ENCODE measurements around the gene SACM1L.

The SACM1L gene

GRCh38 chr3:45785605-45786150 is 96.5 kb downstream of the SACM1L start:
- no peak for DNase-seq (ENCODE audit: low read depth in 2 of 2)

- no peak for DNase-seq (ENCODE audit: low read depth in 2 of 2)
Observed at GRCh38 chr3:45786801-45787495, 97.8 kb downstream of the SACM1L start.

GRCh38 chr3:45787551-45787950 is 98.4 kb downstream of the SACM1L start:
- DNase-seq (ENCODE audit: low read depth in 2 of 2), result no peak

- DNase-seq (ENCODE audit: low read depth in 2 of 2), result no peak
Observed at GRCh38 chr3:45789235-45789812, 100.1 kb downstream of the SACM1L start.

GRCh38 chr3:45790596-45790995 is 101.4 kb downstream of the SACM1L start:
- DNase-seq (ENCODE audit: low read depth in 2 of 2), result no peak

GRCh38 chr3:45792036-45792435 is 102.8 kb downstream of the SACM1L start:
- no peak for DNase-seq (ENCODE audit: low read depth in 2 of 2)

- DNase-seq (ENCODE audit: low read depth in 2 of 2), result no peak
Observed at GRCh38 chr3:45792516-45793172, 103.4 kb downstream of the SACM1L start.

- DNase-seq (ENCODE audit: low read depth in 2 of 2), result no peak
Observed at GRCh38 chr3:45793482-45794176, 104.4 kb downstream of the SACM1L start.

- DNase-seq (ENCODE audit: low read depth in 2 of 2), result no peak
Observed at GRCh38 chr3:45794177-45794560, 105.0 kb downstream of the SACM1L start.

GRCh38 chr3:45794660-45795059 is 105.5 kb downstream of the SACM1L start:
- no peak for DNase-seq (ENCODE audit: low read depth in 2 of 2)
